Activated B cell treated with CpG ODN at 0.5 μM for 24 hours (primary cell): ENCODE data around the gene CADM1. TPM values are rescaled to one million over a fixed set of nuclear protein-coding genes. Genes with fewer than 3 reads are reported as not detected.

Source experiments
- ATAC-seq: fragments of 200-7000 bp; cut with Tn5 transposase; one replicate; pipeline ENCODE4 v1.10.0; 2021; ENCODE audit warnings: low read depth, mild to moderate bottlenecking, moderate library complexity
- CTCF ChIA-PET: fragments of 350-600 bp; sonication (Branson Sonifier 250); formaldehyde crosslinking; loops from one replicate; lab custom pipeline; 2021; ENCODE audit warnings: antibody characterized with exemption; lab: Charles Lee
- POLR2A ChIA-PET: fragments of 350-600 bp; sonication (Branson Sonifier 250); formaldehyde crosslinking; loops from one replicate; lab custom pipeline; 2021; ENCODE audit warnings: antibody characterized with exemption; lab: Charles Lee
- DNase-seq: peaks from one replicate; pipeline ENCODE4 v3.0.0; 2022
- H3K27ac Mint-ChIP-seq: one replicate; pipeline ENCODE4 v1.8.0; 2020; ENCODE audit warnings: mixed read lengths
- H3K27me3 Mint-ChIP-seq: one replicate; pipeline ENCODE4 v1.8.0; 2021; ENCODE audit warnings: mixed read lengths
- H3K36me3 Mint-ChIP-seq: one replicate; pipeline ENCODE4 v1.8.0; 2021; ENCODE audit warnings: low read depth, mixed read lengths
- H3K4me1 Mint-ChIP-seq: one replicate; pipeline ENCODE4 v1.8.0; 2021; ENCODE audit warnings: mixed read lengths
- H3K4me3 Mint-ChIP-seq: one replicate; pipeline ENCODE4 v1.8.0; 2020; ENCODE audit warnings: mild to moderate bottlenecking, mixed read lengths
- H3K9me3 Mint-ChIP-seq: one replicate; pipeline ENCODE4 v1.8.0; 2020; ENCODE audit warnings: mixed read lengths
- intact Hi-C: fragments of 100-400 bp; cut with micrococcal nuclease; formaldehyde crosslinking; loops from one replicate; pipeline ENCODE4 v1.15.1; 2024
- total RNA-seq: library from RNA; stranded (reverse); gene quantifications from 2 replicates; pipeline ENCODE4 v1.2.3, GENCODE V29; 2022
- TF ChIP-seq, protein P1 (sequence below): fragments of 200-600 bp; IDR thresholded peaks from one replicate; pipeline ENCODE4 v1.8.0; 2022; ENCODE audit warnings: antibody characterized with exemption, mild to moderate bottlenecking

Gene CADM1
- total RNA-seq, 1 donor from 2014 or later, result 0.86 TPM

DNA sequence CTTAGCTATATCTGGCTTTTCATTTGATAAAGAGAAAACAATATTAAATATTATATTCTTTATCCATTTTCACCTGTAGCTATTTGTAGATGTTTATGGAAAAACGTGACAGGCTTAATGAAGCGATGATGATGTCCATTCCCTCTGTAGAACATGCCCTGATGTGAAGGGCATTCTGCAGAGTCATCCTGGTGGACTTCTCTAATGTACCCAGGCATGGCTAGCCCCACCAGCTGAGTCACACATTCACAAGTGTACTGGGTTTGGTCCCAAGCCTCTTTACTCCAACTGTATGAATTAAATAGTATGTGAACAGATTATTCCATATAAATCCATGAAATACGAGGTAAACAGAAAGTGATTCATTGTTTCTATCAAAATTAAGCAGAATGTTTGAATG lies 139.3 kb downstream of the CADM1 start:
- CTCF ChIA-PET, result no interaction called here

DNA sequence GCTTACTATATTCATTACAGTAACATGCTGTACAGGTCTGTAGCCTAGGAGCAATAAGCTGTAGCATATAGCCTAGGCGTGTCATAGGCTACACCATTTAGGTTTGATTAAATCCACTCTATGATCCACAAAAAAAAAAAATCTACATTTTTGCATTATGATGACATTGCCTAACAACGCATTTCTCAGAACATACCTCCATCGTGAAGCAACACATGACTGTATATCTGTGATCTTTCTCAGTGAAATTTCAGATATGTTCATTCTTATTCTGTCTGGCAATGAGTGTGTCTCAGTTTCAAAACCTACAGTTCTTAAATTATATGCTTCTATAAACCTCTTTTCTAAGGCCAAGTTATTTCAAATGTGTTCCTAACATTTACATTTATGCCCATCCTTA lies 140.3 kb downstream of the CADM1 start:
- intact Hi-C loops, result no loop called here
- Mint-ChIP-seq H3K4me1 (no peaks in the 10 kb centered on the region), H3K36me3 (no peaks in the 10 kb centered on the region), H3K4me3 (no peak overlapping the region), H3K27me3 (no peaks in the 10 kb centered on the region), H3K9me3 (no peaks in the 10 kb centered on the region), H3K27ac (no peak overlapping the region)
- ATAC-seq (no peak), DNase-seq (no peak)
- ChIA-PET CTCF (interaction anchor here (1.2 kb wide), 1 partner anchor 31 kb away, joined by 3 read pairs; no protein-coding TSS in a partner anchor), POLR2A (no interaction called here)
- TF ChIP-seq, protein P1, sequence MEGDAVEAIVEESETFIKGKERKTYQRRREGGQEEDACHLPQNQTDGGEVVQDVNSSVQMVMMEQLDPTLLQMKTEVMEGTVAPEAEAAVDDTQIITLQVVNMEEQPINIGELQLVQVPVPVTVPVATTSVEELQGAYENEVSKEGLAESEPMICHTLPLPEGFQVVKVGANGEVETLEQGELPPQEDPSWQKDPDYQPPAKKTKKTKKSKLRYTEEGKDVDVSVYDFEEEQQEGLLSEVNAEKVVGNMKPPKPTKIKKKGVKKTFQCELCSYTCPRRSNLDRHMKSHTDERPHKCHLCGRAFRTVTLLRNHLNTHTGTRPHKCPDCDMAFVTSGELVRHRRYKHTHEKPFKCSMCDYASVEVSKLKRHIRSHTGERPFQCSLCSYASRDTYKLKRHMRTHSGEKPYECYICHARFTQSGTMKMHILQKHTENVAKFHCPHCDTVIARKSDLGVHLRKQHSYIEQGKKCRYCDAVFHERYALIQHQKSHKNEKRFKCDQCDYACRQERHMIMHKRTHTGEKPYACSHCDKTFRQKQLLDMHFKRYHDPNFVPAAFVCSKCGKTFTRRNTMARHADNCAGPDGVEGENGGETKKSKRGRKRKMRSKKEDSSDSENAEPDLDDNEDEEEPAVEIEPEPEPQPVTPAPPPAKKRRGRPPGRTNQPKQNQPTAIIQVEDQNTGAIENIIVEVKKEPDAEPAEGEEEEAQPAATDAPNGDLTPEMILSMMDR, result no peak

More for the DNA sequence above, 139.3 kb downstream of the CADM1 start:
- intact Hi-C loops, result no loop called here
- no peaks in the 10 kb centered on the region for H3K4me1 Mint-ChIP-seq
- no peak for ATAC-seq
- DNase-seq, result no peak
- TF ChIP-seq, protein P1, result no peak
- H3K9me3 Mint-ChIP-seq, result no peaks in the 10 kb centered on the region
- H3K27ac Mint-ChIP-seq, result no peak overlapping the region
- H3K27me3 Mint-ChIP-seq, result no peaks in the 10 kb centered on the region
- POLR2A ChIA-PET, result no interaction called here
- H3K4me3 Mint-ChIP-seq, result no peak overlapping the region
- H3K36me3 Mint-ChIP-seq, result no peaks in the 10 kb centered on the region

DNA sequence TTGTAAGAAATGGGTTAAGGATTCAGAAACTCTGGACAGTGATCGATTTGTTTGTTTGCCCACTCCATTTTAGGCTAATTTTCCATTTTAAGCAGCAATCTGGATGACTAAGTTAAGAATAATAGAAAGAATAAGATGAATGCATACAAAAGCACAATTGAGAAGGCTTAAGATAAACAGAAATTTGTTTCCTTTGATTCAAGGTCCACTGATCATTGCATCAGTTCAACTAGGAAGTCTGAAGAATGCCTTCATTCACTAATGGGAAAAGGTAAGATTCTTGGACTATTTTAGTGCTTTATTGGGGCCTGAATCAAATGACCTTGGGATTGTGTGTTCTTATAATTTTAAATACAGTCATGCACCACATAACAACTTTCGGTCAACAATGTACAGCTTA lies 140.8 kb downstream of the CADM1 start:
- Mint-ChIP-seq H3K9me3 (no peaks in the 10 kb centered on the region), H3K4me3 (no peak overlapping the region), H3K27ac (no peak overlapping the region), H3K4me1 (no peaks in the 10 kb centered on the region), H3K36me3 (no peaks in the 10 kb centered on the region), H3K27me3 (no peaks in the 10 kb centered on the region)
- DNase-seq (no peak), ATAC-seq (no peak)
- TF ChIP-seq, protein P1, result no peak
- intact Hi-C loops, result no loop called here
- POLR2A ChIA-PET, result no interaction called here
- CTCF ChIA-PET, result interaction anchor here (1.2 kb wide), 1 partner anchor 30 kb away, joined by 3 read pairs; no protein-coding TSS in a partner anchor

DNA sequence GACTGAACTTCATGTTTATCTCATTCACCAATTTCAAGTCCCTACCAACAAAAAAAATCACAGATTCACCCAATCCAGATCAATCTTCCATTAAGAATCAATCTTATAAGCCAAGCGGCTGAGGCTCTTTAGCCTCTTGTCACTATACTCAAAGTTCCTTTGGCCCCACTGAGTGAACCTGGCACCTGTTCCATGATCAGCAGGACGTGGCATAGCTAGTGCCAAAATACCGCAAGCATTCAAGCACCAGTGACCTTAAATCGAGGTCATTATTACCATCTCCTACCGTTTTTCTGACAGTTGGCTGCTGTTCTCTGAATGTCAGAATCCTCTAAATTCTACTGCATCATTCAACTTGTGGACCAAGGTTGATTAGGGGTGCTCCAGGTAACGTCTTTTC lies 141.2 kb downstream of the CADM1 start:
- ChIA-PET POLR2A (no interaction called here), CTCF (interaction anchor here (1.2 kb wide), 1 partner anchor 30 kb away, joined by 3 read pairs; no protein-coding TSS in a partner anchor)
- TF ChIP-seq, protein P1, result no peak
- no peaks in the 10 kb centered on the region for H3K4me1 Mint-ChIP-seq
- H3K27me3 Mint-ChIP-seq, result no peaks in the 10 kb centered on the region
- intact Hi-C loops, result no loop called here
- no peaks in the 10 kb centered on the region for H3K36me3 Mint-ChIP-seq
- no peaks in the 10 kb centered on the region for H3K9me3 Mint-ChIP-seq
- H3K27ac Mint-ChIP-seq, result no peak overlapping the region
- H3K4me3 Mint-ChIP-seq, result no peak overlapping the region
- ATAC-seq (no peak), DNase-seq (no peak)

DNA sequence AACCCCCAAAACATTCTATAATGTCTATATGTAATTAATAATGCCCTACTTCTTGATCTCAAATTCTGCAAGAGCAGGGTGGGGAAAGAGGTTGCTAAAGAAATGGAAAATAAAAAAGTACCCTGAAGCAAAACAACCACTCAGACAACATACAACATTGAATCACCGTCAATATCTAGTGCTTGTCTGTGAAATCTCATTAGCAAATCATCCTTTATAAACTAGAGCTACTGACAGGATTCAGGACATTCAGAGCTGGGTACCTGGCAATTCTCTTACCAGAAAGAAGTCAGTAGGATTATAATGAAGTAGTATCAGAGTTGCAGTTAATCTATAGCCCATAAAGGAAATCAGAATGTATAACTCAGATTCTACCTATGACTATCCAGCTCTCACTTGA lies 143.2 kb downstream of the CADM1 start:
- Mint-ChIP-seq H3K36me3 (no peaks in the 10 kb centered on the region), H3K9me3 (no peaks in the 10 kb centered on the region), H3K27ac (no peak overlapping the region), H3K4me3 (no peak overlapping the region), H3K4me1 (no peaks in the 10 kb centered on the region), H3K27me3 (no peaks in the 10 kb centered on the region)
- ChIA-PET CTCF (no interaction called here), POLR2A (no interaction called here)
- TF ChIP-seq, protein P1, result no peak
- intact Hi-C loops, result no loop called here
- DNase-seq (no peak), ATAC-seq (no peak)
